CD4-positive, alpha-beta memory T cell (primary cell): Measurements from ENCODE around the gene CSTF1. TPM values are rescaled to one million over a fixed set of nuclear protein-coding genes. Genes with fewer than 3 reads are reported as not detected.

Source experiments
- CTCF ChIA-PET: fragments of 350-600 bp; sonication (Branson Sonifier 250); formaldehyde crosslinking; loops from one replicate; lab custom pipeline; 2021; ENCODE audit warnings: inconsistent platforms; ENCODE audit not compliant: partially characterized antibody; lab: Charles Lee
- POLR2A ChIA-PET: fragments of 350-600 bp; sonication (Branson Sonifier 250); formaldehyde crosslinking; loops from one replicate; lab custom pipeline; 2021; ENCODE audit not compliant: partially characterized antibody; lab: Charles Lee
- DNase-seq, 5 donors: peaks; one replicate each; pipeline versions ENCODE4 v3.0.0 to v3.0.0-alpha.2; 2020 to 2022; ENCODE audit warnings: mixed read lengths in 1 of 5
- H3K27ac ChIP-seq: one replicate; pipeline ENCODE4 v1.7.0; 2013; ENCODE audit warnings: low read depth, low read length
- H3K27me3 ChIP-seq: 2 replicates; pipeline ENCODE4 v1.7.0; 2013; ENCODE audit warnings: mild to moderate bottlenecking, low read length, moderate library complexity; ENCODE audit not compliant: insufficient read depth
- H3K36me3 ChIP-seq: 2 replicates; pipeline ENCODE4 v1.7.0; 2013; ENCODE audit warnings: mild to moderate bottlenecking, low read length, moderate library complexity; ENCODE audit not compliant: insufficient read depth
- H3K4me1 ChIP-seq: 2 replicates; pipeline ENCODE4 v1.7.0; 2013; ENCODE audit warnings: mild to moderate bottlenecking, low read length, moderate library complexity; ENCODE audit not compliant: insufficient read depth
- H3K4me3 ChIP-seq, 2 donors: one replicate each; pipeline ENCODE4 v1.7.0; 2013; ENCODE audit warnings: low read length in 2 of 2, mild to moderate bottlenecking in 1 of 2
- H3K9me3 ChIP-seq, 2 donors: one replicate each; pipeline ENCODE4 v1.7.0; 2013; ENCODE audit warnings: low read length in 2 of 2, control low read depth in 1 of 2; ENCODE audit not compliant: control insufficient read depth in 1 of 2
- H3K27ac Mint-ChIP-seq, 7 donors: one replicate each; pipeline ENCODE4 v1.8.0; 2020 to 2021; ENCODE audit warnings: mixed read lengths in 7 of 7, mild to moderate bottlenecking in 6 of 7, inconsistent platforms in 3 of 7, moderate library complexity in 3 of 7
- H3K27me3 Mint-ChIP-seq, 2 donors: one replicate each; pipeline ENCODE4 v1.8.0; 2020 to 2021; ENCODE audit warnings: mixed read lengths in 2 of 2
- H3K36me3 Mint-ChIP-seq, 2 donors: one replicate each; pipeline ENCODE4 v1.8.0; 2020 to 2021; ENCODE audit warnings: mixed read lengths in 2 of 2, inconsistent platforms in 1 of 2, mild to moderate bottlenecking in 1 of 2
- H3K4me1 Mint-ChIP-seq, 4 donors: one replicate each; pipeline ENCODE4 v1.8.0; 2020 to 2021; ENCODE audit warnings: mixed read lengths in 4 of 4, mild to moderate bottlenecking in 1 of 4
- H3K4me3 Mint-ChIP-seq, 8 donors: one replicate each; pipeline ENCODE4 v1.8.0; 2020 to 2021; ENCODE audit warnings: mixed read lengths in 8 of 8, mild to moderate bottlenecking in 7 of 8, moderate library complexity in 6 of 8, inconsistent platforms in 3 of 8
- H3K9me3 Mint-ChIP-seq, 8 donors: one replicate each; pipeline ENCODE4 v1.8.0; 2020 to 2021; ENCODE audit warnings: mixed read lengths in 8 of 8, mild to moderate bottlenecking in 5 of 8, inconsistent platforms in 3 of 8, moderate library complexity in 1 of 8
- intact Hi-C: fragments of 100-400 bp; cut with micrococcal nuclease; formaldehyde crosslinking; loops from one replicate; pipeline ENCODE4 v1.15.1; 2023
- polyA plus RNA-seq, 2 donors: library from polyadenylated mRNA; unstranded; fragments of 300-500 nt; fragmentation: Illumina TruSeq; gene quantifications; one replicate each; pipeline ENCODE4 v1.2.3, GENCODE V29; 2021
- total RNA-seq, 2 experiments: library from RNA; stranded (reverse); gene quantifications; one replicate each; pipeline ENCODE4 v1.2.3, GENCODE V29; 2021

The CSTF1 gene
- total and polyA plus RNA-seq, 4 experiments from 2014 or later: 40.9 to 55.3 (median 49.0) TPM

GRCh38 chr20:56417402-56417801 is 25.0 kb downstream of the CSTF1 start:
- Histone ChIP-seq H3K27me3 (no peaks in the 10 kb centered on the region), H3K9me3 (no peaks in the 10 kb centered on the region), H3K4me1 (peaks cover 99% of the 10 kb centered on the region), H3K4me3 (no peak overlapping the region), H3K36me3 (no peaks in the 10 kb centered on the region), H3K27ac (peak overlapping the region; percentile 61)
- intact Hi-C loops: loop anchor here (10.0 kb wide), 1 partner anchor 977 kb away; the partner anchor contains the start of gene RBM38
- ChIA-PET POLR2A (interaction anchor here (1.2 to 2.9 kb wide), 5 partner anchors 12 to 46 kb away, joined by 3 to 36 read pairs (median 16); partner anchors contain the start of genes AURKA and CSTF1), CTCF (interaction anchor here (2.2 kb wide), 1 partner anchor 24 kb away, joined by 6 read pairs; no protein-coding TSS in a partner anchor)
- no peaks in the 10 kb centered on the region for H3K27me3 Mint-ChIP-seq
- H3K27ac Mint-ChIP-seq: peak overlapping the region; percentile 92 to 98 (median 94)
- H3K36me3 Mint-ChIP-seq: peaks cover 4 to 10% of the 10 kb centered on the region in 2 donors
- no peaks in the 10 kb centered on the region for H3K9me3 Mint-ChIP-seq
- H3K4me3 Mint-ChIP-seq: peak overlapping the region in 5 of 8 donors; percentile 58 to 92 (median 80)
- no peak for DNase-seq
- peaks cover 57 to 91% (median 73%) of the 10 kb centered on the region in 4 donors for H3K4me1 Mint-ChIP-seq

GRCh38 chr20:56417911-56418310 is 25.5 kb downstream of the CSTF1 start:
- H3K36me3 Mint-ChIP-seq: peaks cover 4 to 7% of the 10 kb centered on the region in 2 donors
- Histone ChIP-seq H3K9me3 (no peaks in the 10 kb centered on the region), H3K4me1 (peaks cover 99% of the 10 kb centered on the region), H3K27ac (peak overlapping the region; percentile 61), H3K36me3 (no peaks in the 10 kb centered on the region), H3K4me3 (peak overlapping the region in 1 of 2 donors; percentile 17), H3K27me3 (no peaks in the 10 kb centered on the region)
- intact Hi-C loops: loop anchor here (10.0 kb wide), 1 partner anchor 977 kb away; the partner anchor contains the start of gene RBM38
- H3K27ac Mint-ChIP-seq: peak overlapping the region; percentile 92 to 98 (median 94)
- no peaks in the 10 kb centered on the region for H3K27me3 Mint-ChIP-seq
- H3K4me1 Mint-ChIP-seq: peaks cover 60 to 91% (median 75%) of the 10 kb centered on the region in 4 donors
- DNase-seq: no peak
- peak overlapping the region; percentile 66 to 92 (median 74) for H3K4me3 Mint-ChIP-seq
- ChIA-PET POLR2A (interaction anchor here (0.9 to 2.9 kb wide), 10 partner anchors 9 to 51 kb away, joined by 3 to 36 read pairs (median 8); partner anchors contain the start of genes AURKA, CSTF1 and RTF2), CTCF (interaction anchor here (1.0 to 2.2 kb wide), 6 partner anchors 8 to 25 kb away, joined by 3 to 8 read pairs (median 4); no protein-coding TSS in a partner anchor)
- no peaks in the 10 kb centered on the region for H3K9me3 Mint-ChIP-seq

- Histone ChIP-seq H3K4me1 (peaks cover 98% of the 10 kb centered on the region), H3K4me3 (peak overlapping the region in 1 of 2 donors; percentile 17), H3K36me3 (no peaks in the 10 kb centered on the region), H3K27me3 (no peaks in the 10 kb centered on the region), H3K9me3 (no peaks in the 10 kb centered on the region), H3K27ac (peak overlapping the region; percentile 61)
- Mint-ChIP-seq H3K9me3 (no peaks in the 10 kb centered on the region), H3K4me3 (peak overlapping the region; percentile 66 to 92 (median 74)), H3K27ac (peak overlapping the region; percentile 92 to 98 (median 94)), H3K27me3 (no peaks in the 10 kb centered on the region), H3K4me1 (peaks cover 59 to 91% (median 75%) of the 10 kb centered on the region in 4 donors), H3K36me3 (peaks cover 4 to 7% of the 10 kb centered on the region in 2 donors)
- intact Hi-C loops: loop anchor here (10.0 kb wide), 1 partner anchor 976 kb away; the partner anchor contains the start of gene RBM38
- peak; percentile 47 to 65 (median 56) for DNase-seq
- CTCF ChIA-PET: interaction anchor here (1.0 to 2.2 kb wide), 6 partner anchors 9 to 25 kb away, joined by 3 to 8 read pairs (median 4); no protein-coding TSS in a partner anchor
- POLR2A ChIA-PET: interaction anchor here (0.9 to 2.9 kb wide), 10 partner anchors 9 to 50 kb away, joined by 3 to 36 read pairs (median 8); partner anchors contain the start of genes AURKA, CSTF1 and RTF2
Observed at GRCh38 chr20:56418385-56418861, 26.0 kb downstream of the CSTF1 start.

- no peaks in the 10 kb centered on the region for H3K9me3 Mint-ChIP-seq
- H3K27ac Mint-ChIP-seq: peak overlapping the region; percentile 15 to 97 (median 83)
- peak overlapping the region in 2 of 8 donors; percentile 22 to 40 for H3K4me3 Mint-ChIP-seq
- ChIA-PET POLR2A (interaction anchor here (2.4 to 2.9 kb wide), 4 partner anchors 9 to 49 kb away, joined by 10 to 36 read pairs (median 14); partner anchors contain the start of genes AURKA, CSTF1 and RTF2), CTCF (interaction anchor here (1.2 to 4.6 kb wide), 2 partner anchors 20 to 22 kb away, joined by 4 to 15 read pairs; no protein-coding TSS in a partner anchor)
- peak overlapping the region; percentile 27 for H3K27ac ChIP-seq
- H3K4me1 ChIP-seq: peaks cover 85% of the 10 kb centered on the region
- H3K4me3 ChIP-seq: no peak overlapping the region
- peaks cover 52 to 79% (median 67%) of the 10 kb centered on the region in 4 donors for H3K4me1 Mint-ChIP-seq
- H3K36me3 ChIP-seq: no peaks in the 10 kb centered on the region
- intact Hi-C loops: no loop called here
- H3K27me3 ChIP-seq: no peaks in the 10 kb centered on the region
- H3K36me3 Mint-ChIP-seq: peaks cover 1 to 4% of the 10 kb centered on the region in 2 donors
- no peaks in the 10 kb centered on the region for H3K27me3 Mint-ChIP-seq
- H3K9me3 ChIP-seq: no peaks in the 10 kb centered on the region
- no peak for DNase-seq
Observed at GRCh38 chr20:56420028-56420427, 27.6 kb downstream of the CSTF1 start.

GRCh38 chr20:56420940-56421688 is 28.7 kb downstream of the CSTF1 start:
- H3K27ac ChIP-seq: peak overlapping the region; percentile 27
- Mint-ChIP-seq H3K27me3 (no peaks in the 10 kb centered on the region), H3K36me3 (peaks cover 0 to 8% of the 10 kb centered on the region in 2 donors), H3K4me1 (peaks cover 48 to 81% (median 66%) of the 10 kb centered on the region in 4 donors), H3K4me3 (peak overlapping the region; percentile 6 to 81 (median 60)), H3K27ac (peak overlapping the region; percentile 57 to 97 (median 84)), H3K9me3 (no peaks in the 10 kb centered on the region)
- no peak for DNase-seq
- H3K9me3 ChIP-seq: no peaks in the 10 kb centered on the region
- H3K27me3 ChIP-seq: no peaks in the 10 kb centered on the region
- peaks cover 75% of the 10 kb centered on the region for H3K4me1 ChIP-seq
- ChIA-PET POLR2A (interaction anchor here (0.7 to 3.1 kb wide), 7 partner anchors 9 to 48 kb away, joined by 3 to 27 read pairs (median 5); partner anchors contain the start of genes AURKA, CASS4, CSTF1 and RTF2), CTCF (interaction anchor here (0.7 to 4.6 kb wide), 6 partner anchors 9 to 26 kb away, joined by 3 to 29 read pairs (median 10); partner anchors contain the start of gene CASS4)
- no peaks in the 10 kb centered on the region for H3K36me3 ChIP-seq
- intact Hi-C loops: no loop called here
- no peak overlapping the region for H3K4me3 ChIP-seq

GRCh38 chr20:56422076-56422823 is 29.8 kb downstream of the CSTF1 start:
- no peaks in the 10 kb centered on the region for H3K9me3 ChIP-seq
- no peak overlapping the region for H3K4me3 ChIP-seq
- Mint-ChIP-seq H3K27ac (peak overlapping the region; percentile 84 to 97 (median 91)), H3K9me3 (no peaks in the 10 kb centered on the region), H3K36me3 (peaks cover 0 to 6% of the 10 kb centered on the region in 2 donors), H3K4me1 (peaks cover 41 to 81% (median 58%) of the 10 kb centered on the region in 4 donors), H3K4me3 (peak overlapping the region in 7 of 8 donors; percentile 9 to 81 (median 50)), H3K27me3 (no peaks in the 10 kb centered on the region)
- no peaks in the 10 kb centered on the region for H3K27me3 ChIP-seq
- H3K27ac ChIP-seq: peak overlapping the region; percentile 17
- CTCF ChIA-PET: interaction anchor here (1.7 to 4.6 kb wide), 5 partner anchors 10 to 27 kb away, joined by 4 to 29 read pairs (median 10); partner anchors contain the start of gene CASS4
- no peaks in the 10 kb centered on the region for H3K36me3 ChIP-seq
- intact Hi-C loops: loop anchor here (2.0 kb wide), 1 partner anchor 19 kb away; no protein-coding TSS in a partner anchor
- POLR2A ChIA-PET: interaction anchor here (0.7 to 3.4 kb wide), 7 partner anchors 8 to 47 kb away, joined by 3 to 27 read pairs (median 8); partner anchors contain the start of genes AURKA, CASS4, CSTF1 and RTF2
- DNase-seq: no peak
- H3K4me1 ChIP-seq: peaks cover 66% of the 10 kb centered on the region
